ENCODE measurements around the gene GAGE12F. TPM values are rescaled to one million over a fixed set of nuclear protein-coding genes. Genes with fewer than 3 reads are reported as not detected.

GAGE12F gene
- not detected in 2 replicates for total RNA-seq (ENCODE audit: low replicate concordance)

GRCh38 chrX:49560542-49560941 lies at the start of gene GAGE12F:
Gene GAGE12F (plus strand): TSS chrX:49560842. CDS start chrX:49561997, 1,155 bp downstream.

GRCh38 chrX:49531877-49532276 lies 28.8 kb upstream of the GAGE12F start, which contains the start of gene GAGE12C:
Gene GAGE12C (plus strand): TSS chrX:49532177. CDS start chrX:49533332, 1,155 bp downstream.

GRCh38 chrX:49541433-49541832 lies 19.2 kb upstream of the GAGE12F start, which contains the start of gene GAGE12D:
Gene GAGE12D (plus strand): TSS chrX:49541733. CDS start chrX:49542888, 1,155 bp downstream.

GRCh38 chrX:49550989-49551388 lies 9.7 kb upstream of the GAGE12F start, which contains the start of gene GAGE12E:
Gene GAGE12E (plus strand): TSS chrX:49551289. CDS start chrX:49552444, 1,155 bp downstream.

GRCh38 chrX:49570100-49570499 lies 9.5 kb downstream of the GAGE12F start, which contains the start of gene GAGE12G:
Gene GAGE12G (plus strand): TSS chrX:49570400. CDS start chrX:49571555, 1,155 bp downstream.

GRCh38 chrX:49579649-49580048 lies 19.0 kb downstream of the GAGE12F start, which contains the start of gene GAGE12H:
Gene GAGE12H (plus strand): TSS chrX:49579949. CDS start chrX:49581104, 1,155 bp downstream.

GRCh38 chrX:49589196-49589595 lies 28.6 kb downstream of the GAGE12F start, which contains the start of gene GAGE2A:
Gene GAGE2A (plus strand): TSS chrX:49589496. CDS start chrX:49590651, 1,155 bp downstream.

GRCh38 chrX:49598720-49599119 lies 38.1 kb downstream of the GAGE12F start, which contains the start of gene GAGE1:
Gene GAGE1 (plus strand): TSS chrX:49599020. CDS start chrX:49600175, 1,155 bp downstream.

Other genes with a start within 250 kb of the GAGE12F start
- not detected in 2 replicates for gene GAGE12J, start 238.8 kb upstream of the GAGE12F start, total RNA-seq (ENCODE audit: low replicate concordance)
- not detected in 2 replicates for gene GAGE13, start 229.3 kb upstream of the GAGE12F start, total RNA-seq (ENCODE audit: low replicate concordance)
- gene GAGE12C, start 28.7 kb upstream of the GAGE12F start, total RNA-seq (ENCODE audit: low replicate concordance), result not detected in 2 replicates
- gene GAGE12D, start 19.1 kb upstream of the GAGE12F start, total RNA-seq (ENCODE audit: low replicate concordance), result not detected in 2 replicates
- not detected in 2 replicates for gene GAGE12E, start 9.6 kb upstream of the GAGE12F start, total RNA-seq (ENCODE audit: low replicate concordance)
- gene GAGE12G, start 9.6 kb downstream of the GAGE12F start, total RNA-seq (ENCODE audit: low replicate concordance), result not detected in 2 replicates
- not detected in 2 replicates for gene GAGE12H, start 19.1 kb downstream of the GAGE12F start, total RNA-seq (ENCODE audit: low replicate concordance)
- not detected in 2 replicates for gene GAGE2A, start 28.7 kb downstream of the GAGE12F start, total RNA-seq (ENCODE audit: low replicate concordance)
- gene GAGE1, start 38.2 kb downstream of the GAGE12F start, total RNA-seq (ENCODE audit: low replicate concordance), result not detected in 2 replicates
- not detected in 2 replicates for gene PAGE1, start 135.1 kb downstream of the GAGE12F start, total RNA-seq (ENCODE audit: low replicate concordance)

Data from smooth muscle cell of the coronary artery (primary cell).